Small intestine (tissue), 7 donors: ENCODE data around the gene LDB2. TPM values are rescaled to one million over a fixed set of nuclear protein-coding genes. Genes with fewer than 3 reads are reported as not detected.

Experiments used
- DNase-seq, 2 donors: peaks; one replicate each; pipeline versions ENCODE4 v3.0.0 to v3.0.0-alpha.2; 2013
- FAIRE-seq: peaks from 2 replicates; lab custom pipeline; 2012; peaks lifted over from hg19 to GRCh38; lab: Jason Lieb, UNC
- H3K27ac ChIP-seq, 3 donors: one replicate each; pipeline ENCODE4 v1.5.1; 2013; ENCODE audit warnings: low read length in 2 of 3, mild to moderate bottlenecking in 2 of 3, control low read depth in 1 of 3, inconsistent platforms in 1 of 3, low read depth in 1 of 3, moderate library complexity in 1 of 3
- H3K27me3 ChIP-seq, 3 donors: one replicate each; pipeline ENCODE4 v1.6.1; 2013; ENCODE audit warnings: low read length in 3 of 3, inconsistent platforms in 1 of 3; ENCODE audit not compliant: control insufficient read depth in 3 of 3, insufficient read depth in 3 of 3
- H3K36me3 ChIP-seq, 3 donors: one replicate each; pipeline ENCODE4 v1.6.1; 2013; ENCODE audit warnings: low read length in 3 of 3, inconsistent platforms in 1 of 3, low read depth in 1 of 3, mild to moderate bottlenecking in 1 of 3, moderate library complexity in 1 of 3; ENCODE audit not compliant: control insufficient read depth in 3 of 3, insufficient read depth in 2 of 3
- H3K4me1 ChIP-seq, 3 donors: one replicate each; pipeline ENCODE4 v1.6.1; 2013; ENCODE audit warnings: low read length in 2 of 3, inconsistent platforms in 1 of 3, low read depth in 1 of 3, mild to moderate bottlenecking in 1 of 3, moderate library complexity in 1 of 3; ENCODE audit not compliant: control insufficient read depth in 3 of 3, insufficient read depth in 2 of 3
- H3K4me3 ChIP-seq, 3 donors: one replicate each; pipeline ENCODE4 v1.5.1; 2013; ENCODE audit warnings: low read length in 3 of 3, control low read depth in 1 of 3, inconsistent platforms in 1 of 3, low read depth in 1 of 3, mild to moderate bottlenecking in 1 of 3, moderate library complexity in 1 of 3
- H3K9me3 ChIP-seq, 2 donors: one replicate each; pipeline ENCODE4 v1.6.1; 2013; ENCODE audit warnings: low read depth in 1 of 2, low read length in 1 of 2; ENCODE audit not compliant: control insufficient read depth in 2 of 2, insufficient read depth in 1 of 2
- WGBS, 3 donors: extraction: QIAGEN DNeasy Blood & Tissue Kit; methylation state at CpG; one replicate each; pipeline ENCODE4 v1.1.7; 2013; 5-methylcytosine and 5-hydroxymethylcytosine counted together
- polyA plus RNA-seq, 4 donors: library from polyadenylated mRNA; stranded (reverse) in 3 of 4; unstranded in 1 of 4; fragments of 200-250 nt in 3 of 4; fragments of 120-200 nt in 1 of 4; gene quantifications; one replicate each; pipeline versions ENCODE4 v1.2.1 to v1.2.3, GENCODE V29; 2013
- donor health status: healthy with polysubstance abuse.
- donor health status: control.
- donor health status: control.
- donor health status: Bipolar disorder and iron deficiency.
- donor health status: healthy.

The LDB2 gene
- polyA plus RNA-seq, 4 donors: 1.1 to 19.2 (median 6.6) TPM

- Histone ChIP-seq H3K4me1 (no peaks in the 10 kb centered on the region), H3K27me3 (no peaks in the 10 kb centered on the region), H3K36me3 (no peaks in the 10 kb centered on the region), H3K4me3 (no peak overlapping the region), H3K27ac (no peak overlapping the region), H3K9me3 (no peaks in the 10 kb centered on the region)
- DNase-seq (no peak), FAIRE-seq (no peak)
- 64 to 88% (median 75%) methylated on average over 5 of the region's 5 CpGs for WGBS, 3 donors
Measured at GRCh38 chr4:16759931-16760582, 138.4 kb downstream of the LDB2 start.

- no peaks in the 10 kb centered on the region for H3K27me3 ChIP-seq
- FAIRE-seq (no peak), DNase-seq (no peak)
- WGBS, 3 donors: 65 to 75% (median 72%) methylated on average over 8 of the region's 8 CpGs
- H3K9me3 ChIP-seq: no peaks in the 10 kb centered on the region
- no peaks in the 10 kb centered on the region for H3K4me1 ChIP-seq
- no peak overlapping the region for H3K4me3 ChIP-seq
- no peaks in the 10 kb centered on the region for H3K36me3 ChIP-seq
- no peak overlapping the region for H3K27ac ChIP-seq
Measured at GRCh38 chr4:16758816-16759215, 139.6 kb downstream of the LDB2 start.

GRCh38 chr4:16758255-16758654, 140.2 kb downstream of the LDB2 start:
- Histone ChIP-seq H3K9me3 (no peaks in the 10 kb centered on the region), H3K4me1 (no peaks in the 10 kb centered on the region), H3K27me3 (no peaks in the 10 kb centered on the region), H3K36me3 (no peaks in the 10 kb centered on the region), H3K4me3 (no peak overlapping the region), H3K27ac (no peak overlapping the region)
- WGBS, 3 donors: 28 to 62% (median 29%) methylated on average over 2 of the region's 2 CpGs
- DNase-seq (no peak), FAIRE-seq (no peak)

GRCh38 chr4:16757080-16757521, 141.3 kb downstream of the LDB2 start:
- Histone ChIP-seq H3K36me3 (no peaks in the 10 kb centered on the region), H3K27ac (no peak overlapping the region), H3K4me1 (no peaks in the 10 kb centered on the region), H3K4me3 (no peak overlapping the region), H3K9me3 (no peaks in the 10 kb centered on the region), H3K27me3 (no peaks in the 10 kb centered on the region)
- FAIRE-seq (no peak), DNase-seq (no peak)
- 40 to 61% (median 53%) methylated on average over 14 of the region's 14 CpGs for WGBS, 3 donors

GRCh38 chr4:16754104-16754503, 144.3 kb downstream of the LDB2 start:
- no peak overlapping the region for H3K27ac ChIP-seq
- no peaks in the 10 kb centered on the region for H3K9me3 ChIP-seq
- no peaks in the 10 kb centered on the region for H3K27me3 ChIP-seq
- H3K4me1 ChIP-seq: no peaks in the 10 kb centered on the region
- 69 to 78% (median 78%) methylated on average over 2 of the region's 2 CpGs for WGBS, 3 donors
- no peak for FAIRE-seq
- no peaks in the 10 kb centered on the region for H3K36me3 ChIP-seq
- no peak overlapping the region for H3K4me3 ChIP-seq
- no peak for DNase-seq

GRCh38 chr4:16752150-16752549, 146.3 kb downstream of the LDB2 start:
- Histone ChIP-seq H3K36me3 (no peaks in the 10 kb centered on the region), H3K4me3 (no peak overlapping the region), H3K27me3 (no peaks in the 10 kb centered on the region), H3K27ac (no peak overlapping the region), H3K9me3 (no peaks in the 10 kb centered on the region), H3K4me1 (no peaks in the 10 kb centered on the region)
- FAIRE-seq (no peak), DNase-seq (no peak)

- no peak for DNase-seq
- WGBS, 3 donors: 63 to 77% (median 64%) methylated on average over 8 of the region's 8 CpGs
- H3K27ac ChIP-seq: no peak overlapping the region
- H3K4me1 ChIP-seq: no peaks in the 10 kb centered on the region
- no peak for FAIRE-seq
- no peaks in the 10 kb centered on the region for H3K27me3 ChIP-seq
- H3K36me3 ChIP-seq: no peaks in the 10 kb centered on the region
- no peaks in the 10 kb centered on the region for H3K9me3 ChIP-seq
- no peak overlapping the region for H3K4me3 ChIP-seq
Measured at GRCh38 chr4:16750882-16751642, 147.4 kb downstream of the LDB2 start.

GRCh38 chr4:16750216-16750615, 148.2 kb downstream of the LDB2 start:
- Histone ChIP-seq H3K4me1 (no peaks in the 10 kb centered on the region), H3K27me3 (no peaks in the 10 kb centered on the region), H3K36me3 (no peaks in the 10 kb centered on the region), H3K27ac (no peak overlapping the region), H3K4me3 (no peak overlapping the region), H3K9me3 (no peaks in the 10 kb centered on the region)
- peak in 1 of 2 donors; percentile 0 for DNase-seq
- no peak for FAIRE-seq
- WGBS, 3 donors: 40 to 74% (median 51%) methylated on average over 2 of the region's 2 CpGs
